ENCODE measurements around the gene CEP68. TPM values are rescaled to one million over a fixed set of nuclear protein-coding genes. Genes with fewer than 3 reads are reported as not detected.

The CEP68 gene
- total RNA-seq, 4 donors from 2014 or later: 11.6 to 32.2 (median 15.9) TPM

DNA sequence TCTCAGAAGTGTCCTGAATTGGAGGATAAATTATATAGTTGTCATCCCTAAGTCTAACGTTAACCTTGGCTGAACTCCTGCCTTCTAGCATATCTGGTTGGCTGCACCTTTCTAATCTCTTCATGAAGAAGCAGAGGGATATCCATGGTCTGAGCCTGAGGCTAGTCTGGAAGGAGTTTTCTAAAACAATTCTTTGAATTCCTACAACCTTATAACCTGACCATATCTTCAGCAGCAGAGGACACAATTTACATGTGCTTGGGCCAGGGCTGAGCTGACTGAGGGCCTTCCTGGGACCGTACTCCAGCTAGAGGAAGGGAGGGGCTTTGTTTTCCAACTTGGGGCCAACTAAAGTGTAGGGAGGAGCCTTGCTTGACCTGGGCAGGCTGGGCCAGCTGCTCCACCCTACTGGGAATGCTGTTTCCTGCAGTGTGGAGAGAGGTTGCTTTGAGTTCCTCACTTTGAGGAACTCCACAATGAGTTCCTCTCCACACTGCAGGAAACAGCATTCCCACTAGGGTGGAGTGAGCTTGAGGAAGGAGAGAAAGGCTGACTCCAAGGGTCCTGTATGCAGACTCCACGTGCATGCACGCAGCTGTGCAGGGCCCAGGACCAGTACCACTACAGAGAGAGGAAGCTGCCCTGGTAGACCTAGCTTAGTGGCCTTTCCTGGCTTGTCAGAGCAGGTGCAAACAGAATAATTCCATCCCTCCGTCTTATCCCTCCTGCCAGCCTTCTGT lies 19.6 kb downstream of the CEP68 start:
- Histone ChIP-seq H3K36me3 (peaks cover 0 to 7% (median 2%) of the 10 kb centered on the region in 4 donors), H3K27me3 (no peaks in the 10 kb centered on the region), H3K9me3 (no peaks in the 10 kb centered on the region), H3K4me3 (no peak overlapping the region), H3K27ac (peak overlapping the region; percentile 67 to 86 (median 80)), H3K4me1 (peaks cover 15 to 33% (median 24%) of the 10 kb centered on the region in 4 donors)
- intact Hi-C loops (cut with DNase I; ENCODE audit: low total_unique reads) (no loop called here), in situ Hi-C loops (cut with MboI; ENCODE audit: low pct_ligation_motif_present in 1 of 4, low pct_unique_long_range_greater_than_20kb in 1 of 4, low sequenced_read_pairs in 3 of 4) (no loop called here)
- peak; percentile 77 for DNase-seq
- TF ChIP-seq POLR2A (IDR thresholded peaks at IDR 0.05) (no peak), EP300 (IDR thresholded peaks at IDR 0.05; ENCODE audit: low read depth) (no peak), POLR2AphosphoS5 (IDR thresholded peaks at IDR 0.05) (peak in 1 of 3 donors; percentile 27), CTCF (IDR thresholded peaks at IDR 0.05) (peak in 3 of 5 experiments; percentile 6 to 29 (median 22))
- 21 to 38% methylated on average over 1 to 5 of the region's 5 CpGs for WGBS, 2 donors (ENCODE audit: low coverage in 1 of 2)

- H3K36me3 ChIP-seq: peaks cover 0 to 7% (median 2%) of the 10 kb centered on the region in 4 donors
- no peaks in the 10 kb centered on the region for H3K9me3 ChIP-seq
- H3K4me1 ChIP-seq: peaks cover 15 to 27% (median 22%) of the 10 kb centered on the region in 4 donors
- no peak for DNase-seq
- TF ChIP-seq POLR2AphosphoS5 (IDR thresholded peaks at IDR 0.05) (no peak), CTCF (IDR thresholded peaks at IDR 0.05) (no peak), EP300 (IDR thresholded peaks at IDR 0.05; ENCODE audit: low read depth) (no peak), POLR2A (IDR thresholded peaks at IDR 0.05) (no peak)
- H3K27me3 ChIP-seq: no peaks in the 10 kb centered on the region
- intact Hi-C loops (cut with DNase I; ENCODE audit: low total_unique reads) (no loop called here), in situ Hi-C loops (cut with MboI; ENCODE audit: low pct_ligation_motif_present in 1 of 4, low pct_unique_long_range_greater_than_20kb in 1 of 4, low sequenced_read_pairs in 3 of 4) (no loop called here)
- H3K27ac ChIP-seq: peak overlapping the region; percentile 67 to 86 (median 80)
- 25 to 59% methylated on average over 1 to 7 of the region's 7 CpGs for WGBS, 2 donors (ENCODE audit: low coverage in 1 of 2)
- H3K4me3 ChIP-seq: no peak overlapping the region
These were observed 20.1 kb downstream of the CEP68 start for GRCh38 chr2:65076345-65076710.

DNA sequence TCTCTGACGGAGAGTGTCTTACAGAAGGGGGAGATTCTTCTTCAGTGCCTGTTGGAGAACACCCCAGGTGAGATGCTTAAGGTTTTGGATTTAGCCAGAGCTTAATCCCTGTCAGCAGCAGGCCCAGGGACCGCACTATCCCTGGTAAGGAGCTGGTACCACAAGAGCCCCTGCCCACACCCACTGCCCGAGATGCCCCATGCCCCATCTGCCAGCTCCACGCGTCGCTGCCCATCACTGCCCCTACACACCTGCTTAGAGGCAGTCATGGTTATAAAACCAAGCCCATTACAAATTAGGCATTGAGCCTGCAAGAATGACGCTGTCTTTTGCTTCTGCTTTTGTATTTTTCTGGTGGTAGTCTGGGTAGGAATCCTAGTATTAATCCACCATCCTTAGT lies 21.7 kb downstream of the CEP68 start:
- H3K9me3 ChIP-seq: no peaks in the 10 kb centered on the region
- no peak overlapping the region for H3K4me3 ChIP-seq
- intact Hi-C loops (cut with DNase I; ENCODE audit: low total_unique reads) (no loop called here), in situ Hi-C loops (cut with MboI; ENCODE audit: low pct_ligation_motif_present in 1 of 4, low pct_unique_long_range_greater_than_20kb in 1 of 4, low sequenced_read_pairs in 3 of 4) (no loop called here)
- H3K27me3 ChIP-seq: no peaks in the 10 kb centered on the region
- 97 to 100% methylated on average over 1 to 7 of the region's 7 CpGs for WGBS, 2 donors (ENCODE audit: low coverage in 1 of 2)
- H3K36me3 ChIP-seq: peaks cover 0 to 15% (median 7%) of the 10 kb centered on the region in 4 donors
- no peak for TF ChIP-seq EP300 (IDR thresholded peaks at IDR 0.05; ENCODE audit: low read depth)
- TF ChIP-seq POLR2AphosphoS5 (IDR thresholded peaks at IDR 0.05): no peak
- TF ChIP-seq POLR2A (IDR thresholded peaks at IDR 0.05): no peak
- no peak for TF ChIP-seq CTCF (IDR thresholded peaks at IDR 0.05)
- DNase-seq: no peak
- no peak overlapping the region for H3K27ac ChIP-seq
- peaks cover 15 to 25% (median 22%) of the 10 kb centered on the region in 4 donors for H3K4me1 ChIP-seq

DNA sequence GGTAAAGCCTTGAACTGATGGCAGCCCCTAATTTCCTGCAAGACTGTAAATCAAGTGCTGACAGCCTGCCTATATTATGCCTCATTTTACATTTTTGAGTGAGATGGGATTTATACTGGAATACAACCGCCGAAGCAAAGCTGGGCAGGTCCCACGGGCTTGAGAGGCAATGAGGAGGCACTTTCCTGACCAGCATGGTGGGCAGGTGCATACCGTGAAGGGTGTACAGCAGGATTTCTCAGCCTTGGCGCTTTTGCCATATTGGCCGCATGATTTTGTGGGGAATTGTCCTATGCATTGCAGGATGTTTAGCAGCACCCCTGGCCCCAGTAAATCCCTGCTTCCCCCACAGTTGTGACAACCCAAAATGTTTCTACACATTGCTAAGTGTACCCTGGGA lies 22.8 kb downstream of the CEP68 start:
- H3K36me3 ChIP-seq: peaks cover 0 to 26% (median 13%) of the 10 kb centered on the region in 4 donors
- no peak for DNase-seq
- TF ChIP-seq POLR2A (IDR thresholded peaks at IDR 0.05): no peak
- no peak for TF ChIP-seq EP300 (IDR thresholded peaks at IDR 0.05; ENCODE audit: low read depth)
- TF ChIP-seq POLR2AphosphoS5 (IDR thresholded peaks at IDR 0.05): no peak
- no peak for TF ChIP-seq CTCF (IDR thresholded peaks at IDR 0.05)
- in situ Hi-C loops (cut with MboI; ENCODE audit: low pct_ligation_motif_present in 1 of 4, low pct_unique_long_range_greater_than_20kb in 1 of 4, low sequenced_read_pairs in 3 of 4) (no loop called here), intact Hi-C loops (cut with DNase I; ENCODE audit: low total_unique reads) (no loop called here)
- 97 to 100% methylated on average over 3 to 6 of the region's 6 CpGs for WGBS, 2 donors (ENCODE audit: low coverage in 1 of 2)
- no peak overlapping the region for H3K27ac ChIP-seq
- no peaks in the 10 kb centered on the region for H3K9me3 ChIP-seq
- H3K27me3 ChIP-seq: no peaks in the 10 kb centered on the region
- peaks cover 15 to 25% (median 22%) of the 10 kb centered on the region in 4 donors for H3K4me1 ChIP-seq
- H3K4me3 ChIP-seq: no peak overlapping the region

Measured in transverse colon (tissue), 4 donors.